ENCODE measurements around the gene GORASP2.

GORASP2 gene

GRCh38 chr2:170930131-170930990 is 1.3 kb downstream of the GORASP2 start:
- no peak for DNase-seq (ENCODE audit: low read depth)
- peak overlapping the region; percentile 98 for H3K4me3 ChIP-seq (ENCODE audit: low read length)

GRCh38 chr2:170930991-170931266 is 1.9 kb downstream of the GORASP2 start:
- DNase-seq (ENCODE audit: low read depth), result no peak
- H3K4me3 ChIP-seq (ENCODE audit: low read length), result peak overlapping the region; percentile 98
- TF ChIP-seq CTCF (conservative IDR thresholded peaks at IDR 0.05; ENCODE audit: low read depth, low read length), result no peak

More at GRCh38 chr2:170930131-170930990, 1.3 kb downstream of the GORASP2 start:
- no peak for TF ChIP-seq CTCF (conservative IDR thresholded peaks at IDR 0.05; ENCODE audit: low read depth, low read length)

DNA sequence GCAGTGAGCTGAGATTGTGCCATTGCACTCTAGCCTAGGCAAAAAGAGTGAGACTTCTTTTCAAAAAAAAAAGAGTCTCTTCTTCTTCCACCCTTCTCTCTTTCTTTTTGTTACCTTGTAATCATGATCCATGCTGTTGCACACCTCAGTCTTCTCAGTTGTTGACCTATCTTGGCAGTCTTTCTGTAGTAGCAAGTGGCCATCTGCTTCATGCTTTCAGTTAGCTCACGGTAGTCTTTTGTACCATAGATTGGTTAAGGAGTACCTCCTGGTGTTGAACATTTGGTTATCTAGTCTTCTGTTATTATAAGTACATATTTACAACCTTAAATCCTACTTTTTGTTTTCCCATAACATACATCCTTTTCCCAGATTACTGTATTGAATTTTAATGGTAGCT is 3.1 kb downstream of the GORASP2 start:
- no peak for TF ChIP-seq CTCF (conservative IDR thresholded peaks at IDR 0.05; ENCODE audit: low read depth, low read length)
- H3K4me3 ChIP-seq (ENCODE audit: low read length), result no peak overlapping the region
- DNase-seq (ENCODE audit: low read depth), result no peak

- no peak for TF ChIP-seq CTCF (conservative IDR thresholded peaks at IDR 0.05; ENCODE audit: low read depth, low read length)
- DNase-seq (ENCODE audit: low read depth), result no peak
- H3K4me3 ChIP-seq (ENCODE audit: low read length), result no peak overlapping the region
These were observed 3.9 kb downstream of the GORASP2 start for GRCh38 chr2:170932948-170933347.

- TF ChIP-seq CTCF (conservative IDR thresholded peaks at IDR 0.05; ENCODE audit: low read depth, low read length), result no peak
- no peak for DNase-seq (ENCODE audit: low read depth)
These were observed 8.8 kb downstream of the GORASP2 start for GRCh38 chr2:170937709-170938379.

GRCh38 chr2:170940066-170940465 is 11.0 kb downstream of the GORASP2 start:
- no peak for TF ChIP-seq CTCF (conservative IDR thresholded peaks at IDR 0.05; ENCODE audit: low read depth, low read length)
- DNase-seq (ENCODE audit: low read depth), result no peak
- no peak overlapping the region for H3K4me3 ChIP-seq (ENCODE audit: low read length)

More at GRCh38 chr2:170937709-170938379, 8.8 kb downstream of the GORASP2 start:
- no peak overlapping the region for H3K4me3 ChIP-seq (ENCODE audit: low read length)

DNA sequence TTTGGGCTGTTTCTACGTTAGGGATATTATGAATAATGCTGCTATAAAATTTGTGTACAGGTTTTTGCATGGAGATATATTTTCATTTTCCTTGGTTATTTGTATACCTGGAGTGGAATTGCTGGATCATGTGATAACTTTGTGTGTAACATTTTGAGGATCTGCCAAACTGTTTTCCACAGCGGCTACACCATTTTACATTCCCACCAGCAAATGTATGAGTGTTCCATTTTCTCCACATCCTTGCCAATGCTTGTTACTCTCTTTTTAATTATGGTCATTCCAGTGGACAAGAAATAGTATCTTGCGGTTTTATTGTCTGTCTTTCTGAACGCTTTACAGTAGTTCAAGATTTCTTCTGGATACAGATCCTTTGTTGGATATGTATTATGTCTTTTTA is 13.6 kb downstream of the GORASP2 start:
- DNase-seq (ENCODE audit: low read depth), result no peak
- TF ChIP-seq CTCF (conservative IDR thresholded peaks at IDR 0.05; ENCODE audit: low read depth, low read length), result no peak
- no peak overlapping the region for H3K4me3 ChIP-seq (ENCODE audit: low read length)
